ENCODE measurements around the gene ZNF276.

- TF ChIP-seq POLR2A (IDR thresholded peaks at IDR 0.05) (no peak), CTCF (IDR thresholded peaks at IDR 0.05) (no peak)
Measured at GRCh38 chr16:89708481-89708931, 12.8 kb upstream of the ZNF276 start.

All from heart left ventricle (tissue), 13 donors.